Measurements from ENCODE around the gene GPR107.

Gene GPR107

GRCh38 chr9:130110166-130110565 lies 56.5 kb downstream of the GPR107 start:
- DNase-seq (ENCODE audit: low read depth): no peak

GRCh38 chr9:130110596-130111021 lies 56.9 kb downstream of the GPR107 start:
- DNase-seq (ENCODE audit: low read depth): no peak

GRCh38 chr9:130111786-130112537 lies 58.3 kb downstream of the GPR107 start:
- no peak for DNase-seq (ENCODE audit: low read depth)

GRCh38 chr9:130112538-130113151 lies 58.9 kb downstream of the GPR107 start:
- DNase-seq (ENCODE audit: low read depth): no peak

- DNase-seq (ENCODE audit: low read depth): no peak
These were observed 61.0 kb downstream of the GPR107 start for GRCh38 chr9:130114741-130115140.

- DNase-seq (ENCODE audit: low read depth): no peak
These were observed 62.6 kb downstream of the GPR107 start for GRCh38 chr9:130116346-130116745.

GRCh38 chr9:130117376-130117775 lies 63.7 kb downstream of the GPR107 start:
- DNase-seq (ENCODE audit: low read depth): no peak

- DNase-seq (ENCODE audit: low read depth): no peak
These were observed 64.3 kb downstream of the GPR107 start for GRCh38 chr9:130117816-130118632.

- DNase-seq (ENCODE audit: low read depth): no peak
These were observed 65.3 kb downstream of the GPR107 start for GRCh38 chr9:130118841-130119518.

GRCh38 chr9:130119519-130120298 lies 66.0 kb downstream of the GPR107 start:
- no peak for DNase-seq (ENCODE audit: low read depth)

GRCh38 chr9:130120299-130120587 lies 66.5 kb downstream of the GPR107 start:
- DNase-seq (ENCODE audit: low read depth): no peak

- no peak for DNase-seq (ENCODE audit: low read depth)
These were observed 67.1 kb downstream of the GPR107 start for GRCh38 chr9:130120832-130121231.

- DNase-seq (ENCODE audit: low read depth): no peak
These were observed 68.8 kb downstream of the GPR107 start for GRCh38 chr9:130122456-130122855.

GRCh38 chr9:130124085-130124860 lies 70.6 kb downstream of the GPR107 start:
- no peak for DNase-seq (ENCODE audit: low read depth)

GRCh38 chr9:130126721-130127433 lies 73.2 kb downstream of the GPR107 start:
- DNase-seq (ENCODE audit: low read depth): no peak

GRCh38 chr9:130128251-130128650 lies 74.5 kb downstream of the GPR107 start:
- DNase-seq (ENCODE audit: low read depth): peak; percentile 53

GRCh38 chr9:130128733-130129431 lies 75.2 kb downstream of the GPR107 start:
- peak; percentile 29 for DNase-seq (ENCODE audit: low read depth)

GRCh38 chr9:130129432-130130061 lies 75.8 kb downstream of the GPR107 start:
- peak; percentile 8 for DNase-seq (ENCODE audit: low read depth)

- DNase-seq (ENCODE audit: low read depth): no peak
These were observed 79.0 kb downstream of the GPR107 start for GRCh38 chr9:130132746-130133145.
